GM19328 (cell line): ENCODE data around the gene GRIK1.
"Not testable (repeated sequence)": the region's sequence is repeated elsewhere in the genome, so short reads cannot be mapped to it uniquely, and the experiment has no call there.

Experiments
- ATAC-seq: cut with Tn5 transposase; IDR thresholded peaks from one replicate; pipeline ENCODE4 v1.9.1; 2021; ENCODE audit warnings: mild to moderate bottlenecking, moderate library complexity; ENCODE audit not compliant: unreplicated experiment

The GRIK1 gene

GRCh38 chr21:29621525-29621924, 318.3 kb downstream of the GRIK1 start:
- ATAC-seq, result no peak

GRCh38 chr21:29616209-29616751, 323.5 kb downstream of the GRIK1 start:
- ATAC-seq, result no peak

GRCh38 chr21:29613877-29614276, 325.9 kb downstream of the GRIK1 start:
- no peak for ATAC-seq

GRCh38 chr21:29613021-29613420, 326.8 kb downstream of the GRIK1 start:
- no peak for ATAC-seq

- no peak for ATAC-seq
Measured at GRCh38 chr21:29610779-29611360, 328.9 kb downstream of the GRIK1 start.

- ATAC-seq, result no peak
Measured at GRCh38 chr21:29606613-29607012, 333.2 kb downstream of the GRIK1 start.

- not testable (repeated sequence) for ATAC-seq
Measured at GRCh38 chr21:29605219-29605618, 334.6 kb downstream of the GRIK1 start.

- no peak for ATAC-seq
Measured at GRCh38 chr21:29604076-29604475, 335.7 kb downstream of the GRIK1 start.

GRCh38 chr21:29601047-29601446, 338.7 kb downstream of the GRIK1 start:
- ATAC-seq, result no peak

- ATAC-seq, result no peak
Measured at GRCh38 chr21:29586696-29587095, 353.1 kb downstream of the GRIK1 start.

- ATAC-seq, result no peak
Measured at GRCh38 chr21:29585462-29585861, 354.3 kb downstream of the GRIK1 start.

- no peak for ATAC-seq
Measured at GRCh38 chr21:29583424-29583924, 356.3 kb downstream of the GRIK1 start.

- ATAC-seq, result no peak
Measured at GRCh38 chr21:29582855-29583254, 356.9 kb downstream of the GRIK1 start.

GRCh38 chr21:29581393-29581792, 358.4 kb downstream of the GRIK1 start:
- ATAC-seq, result no peak

GRCh38 chr21:29580732-29581285, 359.0 kb downstream of the GRIK1 start:
- ATAC-seq, result no peak

GRCh38 chr21:29578306-29578705, 361.5 kb downstream of the GRIK1 start:
- no peak for ATAC-seq

- ATAC-seq, result no peak
Measured at GRCh38 chr21:29571949-29572348, 367.8 kb downstream of the GRIK1 start.

- no peak for ATAC-seq
Measured at GRCh38 chr21:29568020-29568697, 371.6 kb downstream of the GRIK1 start.

- no peak for ATAC-seq
Measured at GRCh38 chr21:29557931-29558725, 381.7 kb downstream of the GRIK1 start.

GRCh38 chr21:29557200-29557599, 382.6 kb downstream of the GRIK1 start:
- no peak for ATAC-seq

- ATAC-seq, result no peak
Measured at GRCh38 chr21:29555601-29556000, 384.2 kb downstream of the GRIK1 start.
